Gastrocnemius medialis (tissue), 4 donors: ENCODE measurements around the gene SUMO3. TPM values are rescaled to one million over a fixed set of nuclear protein-coding genes. Genes with fewer than 3 reads are reported as not detected.
A peak's percentile ranks its signal among the peaks of the same experiment; 100 is the strongest.

Source experiments
- ATAC-seq, 2 donors: fragments of 150-250 bp; one replicate each; pipeline ENCODE4 v1.9.1; 2016
- DNase-seq, 2 donors: peaks; one replicate each; pipeline ENCODE4 v3.0.0-alpha.2; 2019
- H3K27ac ChIP-seq, 4 donors: fragments of 200-600 bp; sonication (generic); 1 replicate in 1 of 4; 2 replicates in 3 of 4; pipeline ENCODE4 v1.5.1; 2016 to 2018; ENCODE audit warnings: mild to moderate bottlenecking in 2 of 4, moderate library complexity in 1 of 4
- H3K27me3 ChIP-seq, 3 donors: fragments of 200-600 bp; sonication (generic) in 2 of 3; 1 replicate in 1 of 3; 2 replicates in 2 of 3; pipeline versions ENCODE4 v1.5.1 to v1.6.0; 2016 to 2019; ENCODE audit warnings: mild to moderate bottlenecking in 1 of 3, moderate library complexity in 1 of 3
- H3K36me3 ChIP-seq, 2 donors: fragments of 200-600 bp; sonication (generic) in 1 of 2; one replicate each; pipeline ENCODE4 v1.5.1; 2017 to 2018
- H3K4me1 ChIP-seq, 2 donors: fragments of 200-600 bp; sonication (generic) in 1 of 2; one replicate each; pipeline ENCODE4 v1.5.1; 2016 to 2017; ENCODE audit warnings: mild to moderate bottlenecking in 2 of 2
- H3K4me3 ChIP-seq, 4 donors: fragments of 200-600 bp; sonication (generic) in 3 of 4; 1 replicate in 1 of 4; 2 replicates in 3 of 4; pipeline ENCODE4 v1.5.1; 2016 to 2019; ENCODE audit warnings: mild to moderate bottlenecking in 2 of 4
- H3K9me3 ChIP-seq, 3 donors: fragments of 200-600 bp; sonication (generic) in 2 of 3; 1 replicate in 1 of 3; 2 replicates in 2 of 3; pipeline ENCODE4 v1.5.1; 2016 to 2019
- POLR2A ChIP-seq, 2 donors: fragments of 450-650 bp; IDR thresholded peaks; one replicate each; pipeline ENCODE4 v1.6.1; 2017; ENCODE audit warnings: antibody characterized with exemption in 2 of 2, mild to moderate bottlenecking in 2 of 2, moderate library complexity in 2 of 2
- in situ Hi-C, 4 donors: fragments of 200-750 bp; cut with MboI; loops; one replicate each; pipeline versions ENCODE4 v1.15.0 to v1.8.0; 2017; ENCODE audit warnings: low sequenced_read_pairs in 4 of 4
- intact Hi-C: fragments of 100-400 bp; cut with DNase I; formaldehyde crosslinking; loops from one replicate; pipeline ENCODE4 v1.15.1; 2023; ENCODE audit warnings: low total_unique reads
- total RNA-seq, 4 donors: library from RNA; depleted of rRNA; stranded (reverse); fragments of >200 nt; gene quantifications; one replicate each; pipeline versions ENCODE4 v1.1.0 to v1.2.3, GENCODE V29; 2016
- TF ChIP-seq, protein P1 (sequence below), 5 experiments: fragments of 450-650 bp in 3 of 5; fragments of 200-600 bp in 2 of 5; sonication (generic) in 2 of 5; IDR thresholded peaks in 4 of 5; conservative IDR thresholded peaks in 1 of 5; 1 replicate in 4 of 5; 2 replicates in 1 of 5; pipeline ENCODE4 v1.5.1; 2016 to 2019; ENCODE audit warnings: antibody characterized with exemption in 5 of 5, mild to moderate bottlenecking in 3 of 5, moderate library complexity in 3 of 5

Gene SUMO3
- total RNA-seq, 4 donors from 2014 or later: 49.0 to 85.9 (median 63.7) TPM

DNA sequence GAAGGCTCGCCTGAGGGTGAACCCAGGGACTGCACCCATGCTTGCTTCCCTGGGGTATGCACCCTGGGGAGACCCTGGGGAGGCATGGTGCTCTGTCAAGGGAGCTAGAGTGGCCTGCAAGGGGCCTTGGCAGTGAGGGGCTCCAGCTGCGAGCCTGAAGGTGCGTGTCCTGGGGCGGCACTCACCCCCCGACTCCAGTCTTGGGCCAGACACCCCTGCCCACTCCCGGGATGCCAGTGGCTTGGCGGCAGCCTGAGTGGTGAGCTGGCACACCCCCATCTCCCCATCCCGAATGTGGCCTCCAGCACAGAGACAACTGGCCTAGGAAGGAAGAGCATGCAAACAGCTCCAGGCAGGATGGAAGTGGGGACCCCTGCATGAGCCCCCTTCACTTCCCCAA lies 2.6 kb downstream of the SUMO3 start:
- no peaks in the 10 kb centered on the region for H3K27me3 ChIP-seq
- peaks cover 0 to 11% of the 10 kb centered on the region in 2 donors for H3K36me3 ChIP-seq
- H3K4me3 ChIP-seq: no peak overlapping the region
- H3K4me1 ChIP-seq: peaks cover 9 to 22% of the 10 kb centered on the region in 2 donors
- DNase-seq (no peak), ATAC-seq (no peak)
- intact Hi-C loops (loop anchor here (5.0 kb wide), 2 partner anchors 42 to 478 kb away; partner anchors contain the start of gene CFAP410), in situ Hi-C loops (no loop called here)
- H3K9me3 ChIP-seq: no peaks in the 10 kb centered on the region
- TF ChIP-seq, protein P1, sequence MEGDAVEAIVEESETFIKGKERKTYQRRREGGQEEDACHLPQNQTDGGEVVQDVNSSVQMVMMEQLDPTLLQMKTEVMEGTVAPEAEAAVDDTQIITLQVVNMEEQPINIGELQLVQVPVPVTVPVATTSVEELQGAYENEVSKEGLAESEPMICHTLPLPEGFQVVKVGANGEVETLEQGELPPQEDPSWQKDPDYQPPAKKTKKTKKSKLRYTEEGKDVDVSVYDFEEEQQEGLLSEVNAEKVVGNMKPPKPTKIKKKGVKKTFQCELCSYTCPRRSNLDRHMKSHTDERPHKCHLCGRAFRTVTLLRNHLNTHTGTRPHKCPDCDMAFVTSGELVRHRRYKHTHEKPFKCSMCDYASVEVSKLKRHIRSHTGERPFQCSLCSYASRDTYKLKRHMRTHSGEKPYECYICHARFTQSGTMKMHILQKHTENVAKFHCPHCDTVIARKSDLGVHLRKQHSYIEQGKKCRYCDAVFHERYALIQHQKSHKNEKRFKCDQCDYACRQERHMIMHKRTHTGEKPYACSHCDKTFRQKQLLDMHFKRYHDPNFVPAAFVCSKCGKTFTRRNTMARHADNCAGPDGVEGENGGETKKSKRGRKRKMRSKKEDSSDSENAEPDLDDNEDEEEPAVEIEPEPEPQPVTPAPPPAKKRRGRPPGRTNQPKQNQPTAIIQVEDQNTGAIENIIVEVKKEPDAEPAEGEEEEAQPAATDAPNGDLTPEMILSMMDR (IDR thresholded peaks at IDR 0.05 in 4 of 5, conservative IDR thresholded peaks at IDR 0.05 in 1 of 5): no peak
- no peak for TF ChIP-seq POLR2A (IDR thresholded peaks at IDR 0.05)
- H3K27ac ChIP-seq: peak overlapping the region in 1 of 4 donors; percentile 35

DNA sequence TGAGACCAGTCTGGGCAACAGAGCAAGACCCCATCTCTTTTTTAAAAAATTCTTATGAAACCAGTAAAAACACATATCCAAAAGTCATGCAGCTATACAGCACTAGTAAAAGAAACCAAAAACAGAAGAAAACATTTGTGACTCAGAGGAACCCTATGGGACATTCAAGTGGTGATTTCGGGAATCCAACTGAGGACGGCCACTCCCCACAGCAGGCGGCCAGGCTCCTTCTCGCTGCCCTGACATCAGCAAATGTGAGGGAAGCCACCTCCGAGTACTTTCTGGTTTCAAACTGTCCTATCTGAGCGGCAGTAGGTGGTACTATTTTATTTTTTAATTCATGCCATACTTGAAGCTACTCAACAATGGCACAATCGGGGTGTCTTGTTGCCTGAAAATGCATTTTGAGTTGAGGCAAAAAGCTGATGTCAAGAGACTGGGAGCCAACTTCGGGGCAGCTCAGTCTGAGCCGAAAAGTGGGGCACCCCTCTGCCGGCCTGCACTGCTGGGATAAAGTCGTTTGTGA lies 3.3 kb downstream of the SUMO3 start:
- in situ Hi-C loops: loop anchor here in 1 of 4 donors (5.0 kb wide), 1 partner anchor 53 kb away; no protein-coding TSS in a partner anchor
- Histone ChIP-seq H3K36me3 (peaks cover 0 to 18% of the 10 kb centered on the region in 2 donors), H3K4me1 (peaks cover 9 to 22% of the 10 kb centered on the region in 2 donors), H3K27ac (peak overlapping the region in 1 of 4 donors; percentile 35), H3K27me3 (no peaks in the 10 kb centered on the region), H3K4me3 (no peak overlapping the region), H3K9me3 (no peaks in the 10 kb centered on the region)
- intact Hi-C loops: loop anchor here (5.0 kb wide), 2 partner anchors 43 to 477 kb away; partner anchors contain the start of gene CFAP410
- ATAC-seq (no peak), DNase-seq (no peak)
- TF ChIP-seq, protein P1 (IDR thresholded peaks at IDR 0.05 in 4 of 5, conservative IDR thresholded peaks at IDR 0.05 in 1 of 5): no peak
- TF ChIP-seq POLR2A (IDR thresholded peaks at IDR 0.05): no peak

DNA sequence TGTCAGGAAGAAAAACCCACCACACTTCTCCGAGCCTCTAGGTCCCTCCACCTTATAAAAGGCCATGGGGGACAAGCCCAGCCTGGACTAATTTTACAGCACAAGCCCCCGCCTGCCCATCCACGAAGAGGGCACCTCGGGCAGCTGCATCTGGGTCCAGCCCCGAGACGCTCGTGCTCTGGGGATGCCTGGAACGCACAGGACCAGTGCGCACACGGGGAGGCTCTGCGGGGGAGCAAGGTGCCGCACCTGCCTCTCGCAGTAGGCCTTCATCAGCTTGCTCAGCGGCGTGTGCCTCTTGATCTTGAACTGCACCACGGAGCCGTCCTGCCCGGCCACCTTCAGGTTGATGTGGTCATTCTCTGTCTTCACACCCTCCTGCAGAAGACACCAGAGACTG lies 4.1 kb downstream of the SUMO3 start:
- Histone ChIP-seq H3K4me3 (no peak overlapping the region), H3K9me3 (no peaks in the 10 kb centered on the region), H3K27ac (no peak overlapping the region), H3K4me1 (peaks cover 9 to 22% of the 10 kb centered on the region in 2 donors), H3K27me3 (no peaks in the 10 kb centered on the region), H3K36me3 (peaks cover 0 to 25% of the 10 kb centered on the region in 2 donors)
- TF ChIP-seq, protein P1 (IDR thresholded peaks at IDR 0.05 in 4 of 5, conservative IDR thresholded peaks at IDR 0.05 in 1 of 5): no peak
- TF ChIP-seq POLR2A (IDR thresholded peaks at IDR 0.05): no peak
- no peak for ATAC-seq
- in situ Hi-C loops (loop anchor here in 1 of 4 donors (5.0 kb wide), 1 partner anchor 54 kb away; no protein-coding TSS in a partner anchor), intact Hi-C loops (no loop called here)
- no peak for DNase-seq

DNA sequence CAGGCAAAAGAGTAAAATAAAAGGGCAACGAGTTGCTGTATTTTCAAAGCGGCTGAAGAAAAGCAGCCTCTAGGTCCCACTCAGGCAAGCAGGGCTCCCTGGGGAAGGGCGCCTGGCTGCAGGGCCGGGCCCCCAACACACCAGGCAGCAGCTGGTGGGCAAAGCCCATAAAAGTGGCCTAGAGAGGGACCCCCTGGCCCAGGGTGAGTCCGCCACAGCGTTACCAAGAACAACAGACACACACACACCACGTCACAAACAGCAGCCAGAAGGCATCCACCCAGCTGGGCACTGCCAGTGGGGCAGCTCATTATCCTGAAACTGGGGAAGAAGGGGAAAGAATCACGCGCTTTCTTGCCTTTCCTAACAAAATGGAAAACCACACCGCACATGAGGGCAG lies 4.7 kb downstream of the SUMO3 start:
- intact Hi-C loops (no loop called here), in situ Hi-C loops (loop anchor here in 1 of 4 donors (5.0 kb wide), 1 partner anchor 54 kb away; no protein-coding TSS in a partner anchor)
- no peak for TF ChIP-seq POLR2A (IDR thresholded peaks at IDR 0.05)
- TF ChIP-seq, protein P1 (IDR thresholded peaks at IDR 0.05 in 4 of 5, conservative IDR thresholded peaks at IDR 0.05 in 1 of 5): no peak
- H3K9me3 ChIP-seq: no peaks in the 10 kb centered on the region
- no peak for ATAC-seq
- H3K4me3 ChIP-seq: no peak overlapping the region
- H3K36me3 ChIP-seq: peaks cover 0 to 31% of the 10 kb centered on the region in 2 donors
- DNase-seq: no peak
- H3K4me1 ChIP-seq: peaks cover 9 to 22% of the 10 kb centered on the region in 2 donors
- H3K27ac ChIP-seq: no peak overlapping the region
- H3K27me3 ChIP-seq: no peaks in the 10 kb centered on the region
